ENCODE data around the gene ANKS3.
"Not testable (repeated sequence)": the region's sequence is repeated elsewhere in the genome, so short reads cannot be mapped to it uniquely, and the experiment has no call there.

The ANKS3 gene

DNA sequence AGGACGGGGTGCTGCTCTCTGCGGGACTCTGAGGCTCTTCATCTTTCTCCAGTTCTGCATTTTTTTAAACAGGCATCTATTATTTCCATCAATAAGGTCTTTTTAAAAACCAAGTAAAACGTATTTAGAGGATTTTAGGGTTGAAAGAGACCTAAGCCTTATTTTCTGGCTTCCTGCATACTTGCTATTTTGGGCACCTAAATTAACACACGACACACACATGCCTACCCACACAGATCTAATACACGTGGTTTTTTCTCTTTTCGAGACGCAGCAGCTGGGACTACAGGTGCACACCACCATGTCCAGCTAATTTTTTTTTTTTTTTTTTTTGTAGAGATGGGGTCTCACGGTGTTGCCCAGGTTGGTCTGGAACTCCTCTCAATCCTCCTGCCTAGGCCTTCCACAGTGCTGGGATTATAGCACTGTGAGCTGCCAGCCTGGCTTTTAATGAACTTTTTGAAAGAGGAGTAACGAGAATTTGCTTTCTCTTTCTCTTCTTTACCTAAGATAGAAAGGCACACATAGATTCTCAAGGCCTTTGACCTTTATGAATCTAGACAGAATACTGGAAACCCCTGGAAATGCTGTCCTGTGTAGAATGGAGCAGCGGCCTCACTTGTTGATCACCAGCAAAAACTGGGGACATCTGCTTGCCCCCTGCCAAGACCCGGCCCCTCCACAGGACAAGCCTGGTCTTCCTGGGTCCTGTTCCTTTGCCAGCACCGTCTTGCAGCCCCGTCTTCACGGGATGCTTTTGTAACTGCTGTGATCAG is 14.0 kb upstream of the ANKS3 start:
- no peak for DNase-seq (ENCODE audit: low read depth)
- no peak for TF ChIP-seq CTCF (conservative IDR thresholded peaks at IDR 0.05; ENCODE audit: low read depth, low read length)
- no peak overlapping the region for H3K4me3 ChIP-seq (ENCODE audit: low read depth, low read length)

GRCh38 chr16:4746991-4747574 is 13.0 kb upstream of the ANKS3 start:
- no peak overlapping the region for H3K4me3 ChIP-seq (ENCODE audit: low read depth, low read length)
- TF ChIP-seq CTCF (conservative IDR thresholded peaks at IDR 0.05; ENCODE audit: low read depth, low read length), result no peak
- DNase-seq (ENCODE audit: low read depth), result peak; percentile 19

GRCh38 chr16:4746215-4746614 is 12.1 kb upstream of the ANKS3 start:
- no peak for TF ChIP-seq CTCF (conservative IDR thresholded peaks at IDR 0.05; ENCODE audit: low read depth, low read length)
- no peak for DNase-seq (ENCODE audit: low read depth)

DNA sequence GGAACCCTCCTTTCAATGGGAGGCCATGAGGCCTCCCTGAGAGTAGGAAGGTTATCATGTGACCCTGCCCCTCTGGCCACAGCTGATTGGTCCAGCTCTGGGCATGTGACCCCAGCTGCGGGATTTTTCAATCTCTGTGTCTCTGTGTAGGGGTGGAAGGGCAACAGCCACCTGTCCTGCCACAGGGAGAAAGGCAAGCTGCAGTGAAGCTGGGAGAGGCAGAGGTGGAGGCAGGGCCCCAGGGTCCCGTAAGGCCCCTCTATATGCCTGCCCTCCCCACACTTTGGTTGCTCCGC is 11.2 kb upstream of the ANKS3 start:
- DNase-seq (ENCODE audit: low read depth), result no peak
- TF ChIP-seq CTCF (conservative IDR thresholded peaks at IDR 0.05; ENCODE audit: low read depth, low read length), result no peak

More at GRCh38 chr16:4746215-4746614, 12.1 kb upstream of the ANKS3 start:
- no peak overlapping the region for H3K4me3 ChIP-seq (ENCODE audit: low read depth, low read length)

GRCh38 chr16:4744555-4745273 is 10.6 kb upstream of the ANKS3 start:
- DNase-seq (ENCODE audit: low read depth), result no peak
- no peak overlapping the region for H3K4me3 ChIP-seq (ENCODE audit: low read depth, low read length)
- TF ChIP-seq CTCF (conservative IDR thresholded peaks at IDR 0.05; ENCODE audit: low read depth, low read length), result no peak

More for the DNA sequence above, 11.2 kb upstream of the ANKS3 start:
- H3K4me3 ChIP-seq (ENCODE audit: low read depth, low read length), result no peak overlapping the region

DNA sequence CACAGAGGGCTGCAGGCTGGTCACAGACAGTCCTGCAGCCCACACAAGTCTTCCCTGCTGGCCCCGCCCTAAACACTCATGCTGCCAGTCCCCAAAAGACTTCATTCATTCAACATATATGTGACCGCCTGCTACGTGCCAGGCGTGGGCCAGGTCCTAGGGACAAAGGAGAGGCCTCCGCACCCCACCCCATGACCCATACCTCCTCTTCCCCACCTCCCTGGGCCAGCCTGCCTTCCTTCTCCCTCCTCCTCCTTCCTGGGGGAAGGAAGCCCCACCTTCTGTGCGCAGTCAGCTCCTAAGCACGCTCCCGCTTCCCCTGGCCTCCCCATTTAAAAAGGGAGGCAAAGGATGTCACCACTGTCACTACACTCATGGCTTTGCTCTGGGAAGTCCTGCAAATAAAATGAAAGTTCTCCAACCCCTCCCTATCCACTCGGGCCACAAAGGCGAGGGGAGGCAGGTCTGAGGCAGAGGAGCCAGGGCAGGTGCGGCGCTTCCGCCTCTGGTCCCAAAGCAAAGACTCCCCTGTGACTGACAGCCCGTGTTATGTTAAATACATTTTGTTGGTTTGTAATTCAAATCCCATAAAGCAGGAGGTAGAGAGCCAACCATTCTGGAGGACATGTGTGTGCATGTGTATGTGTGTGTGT is 9.3 kb upstream of the ANKS3 start:
- TF ChIP-seq CTCF (conservative IDR thresholded peaks at IDR 0.05; ENCODE audit: low read depth, low read length), result no peak
- DNase-seq (ENCODE audit: low read depth), result no peak
- H3K4me3 ChIP-seq (ENCODE audit: low read depth, low read length), result no peak overlapping the region

DNA sequence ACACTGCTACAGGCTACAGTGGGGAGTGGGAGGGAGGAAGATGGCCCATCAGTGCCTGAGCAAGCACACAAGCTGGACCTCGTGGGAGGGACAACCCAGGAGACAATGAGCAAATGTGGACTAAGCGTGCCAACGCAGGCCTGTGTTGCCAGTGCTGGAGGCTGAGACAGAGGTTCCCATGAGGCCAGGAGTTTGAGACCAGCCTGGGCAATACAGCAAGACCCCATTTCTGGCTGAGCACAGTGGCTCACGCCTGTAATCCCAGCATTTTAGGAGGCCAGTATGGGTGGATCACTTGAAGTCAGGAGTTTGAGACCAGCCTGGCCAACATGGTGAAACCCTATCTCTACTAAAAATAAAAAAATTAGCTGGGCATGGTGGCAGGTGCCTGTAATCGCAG is 4.3 kb upstream of the ANKS3 start:
- not testable (repeated sequence) for DNase-seq (ENCODE audit: low read depth); H3K4me3 ChIP-seq (ENCODE audit: low read depth, low read length)
